ENCODE measurements around the gene NDUFS6. TPM values are rescaled to one million over a fixed set of nuclear protein-coding genes. Genes with fewer than 3 reads are reported as not detected.

The NDUFS6 gene
- total and polyA plus RNA-seq, 2 of the 8 experiments (the other 6 are each of a cell fraction or from before 2014, with no cell fraction given): 72.7 to 191 TPM

- DNase-seq (ENCODE audit: low read depth in 1 of 2, low spot score in 2 of 2): no peak
- H3K4me3 ChIP-seq (ENCODE audit: extremely low read depth in 1 of 4, insufficient read depth in 2 of 4, low read depth in 3 of 4, low read length in 4 of 4): no peak overlapping the region
- H2BK15ac ChIP-seq (ENCODE audit: low read length): no peak overlapping the region
Measured at GRCh38 chr5:1765880-1766235, 35.3 kb upstream of the NDUFS6 start.

More at GRCh38 chr5:1765880-1766235, 35.3 kb upstream of the NDUFS6 start:
- Histone ChIP-seq H2BK20ac (ENCODE audit: low read length) (no peak overlapping the region), H4K8ac (ENCODE audit: extremely low read depth, insufficient read depth, low read length) (no peak overlapping the region), H3K27ac (ENCODE audit: low read depth, low read length) (no peak overlapping the region), H2BK120ac (replicated peaks; ENCODE audit: low read depth, low read length) (no peak overlapping the region), H3K9ac (replicated peaks in 1 of 4; ENCODE audit: extremely low read depth in 1 of 4, low read depth in 3 of 4, low read length in 3 of 4) (no peak overlapping the region), H3K79me2 (ENCODE audit: control insufficient read depth in 1 of 2, insufficient read depth in 2 of 2, low read length in 2 of 2) (no peaks in the 10 kb centered on the region), H3K4ac (replicated peaks; ENCODE audit: insufficient read length, low read depth, low read length) (no peak overlapping the region), H3K14ac (ENCODE audit: insufficient read length) (no peak overlapping the region), H3K79me1 (ENCODE audit: low read depth, low read length) (no peaks in the 10 kb centered on the region), H3K36me3 (ENCODE audit: control insufficient read depth in 2 of 4, insufficient read depth in 4 of 4, low read length in 3 of 4) (no peaks in the 10 kb centered on the region), H3K23me2 (ENCODE audit: low read depth, low read length) (no peaks in the 10 kb centered on the region), H3K23ac (ENCODE audit: insufficient read length) (no peak overlapping the region), H4K5ac (ENCODE audit: insufficient read length, low read depth, low read length) (no peak overlapping the region), H2BK5ac (ENCODE audit: low read depth, low read length) (no peak overlapping the region), H3K27me3 (replicated peaks in 1 of 4; ENCODE audit: control insufficient read depth in 3 of 4, extremely low read depth in 1 of 4, insufficient read depth in 3 of 4, low read length in 3 of 4) (no peaks in the 10 kb centered on the region; a peak in 1 of 7 replicates), H3K4me2 (ENCODE audit: insufficient read depth in 1 of 2, low read depth in 2 of 2, low read length in 2 of 2) (no peak overlapping the region), H3K18ac (ENCODE audit: extremely low read depth, low read length) (no peak overlapping the region), H2AFZ (ENCODE audit: low read length) (no peak overlapping the region), H3K56ac (replicated peaks; ENCODE audit: insufficient read length, low read depth, low read length) (no peak overlapping the region), H3K9me3 (ENCODE audit: insufficient read depth in 2 of 2, low read depth in 1 of 2, low read length in 1 of 2) (no peaks in the 10 kb centered on the region), H2AK5ac (ENCODE audit: low read depth, low read length) (no peak overlapping the region), H4K91ac (replicated peaks; ENCODE audit: insufficient read length, low read length) (no peak overlapping the region), H2BK12ac (ENCODE audit: low read depth, low read length) (no peak overlapping the region), H3K4me1 (replicated peaks in 1 of 4; ENCODE audit: control insufficient read depth in 3 of 4, insufficient read depth in 4 of 4, low read length in 3 of 4) (peaks cover 0 to 6% (median 0%) of the 10 kb centered on the region in 4 experiments; a peak in 5 of 7 replicates), H4K20me1 (replicated peaks in 1 of 2; ENCODE audit: control insufficient read depth in 1 of 2, insufficient read depth in 2 of 2, low read length in 2 of 2) (no peaks in the 10 kb centered on the region)
- TF ChIP-seq CBX5 (IDR thresholded peaks at IDR 0.05; ENCODE audit: low read depth, low read length) (no peak), SRF (IDR thresholded peaks at IDR 0.05; ENCODE audit: low read depth, low read length) (no peak), CHD2 (IDR thresholded peaks at IDR 0.05; ENCODE audit: low read length) (no peak), JUND (IDR thresholded peaks at IDR 0.05; ENCODE audit: low read length) (no peak)
- POLR2A ChIA-PET (ENCODE audit: partially characterized antibody): no interaction called here
- FAIRE-seq: no peak
- WGBS, 2 experiments (ENCODE audit: extremely low coverage in 1 of 2, insufficient coverage in 1 of 2, insufficient read length in 1 of 2, insufficient replicate concordance in 2 of 2, low coverage in 1 of 2, low lambda C conversion rate in 2 of 2, missing lambda C conversion rate in 1 of 2): 95% methylated on average over 3 of the region's 3 CpGs; no CpG with 5 or more reads in 1 of the 2 experiments
- CTCF ChIA-PET (ENCODE audit: partially characterized antibody): interaction anchor here (1.0 to 4.7 kb wide), 3 partner anchors 11 to 44 kb away, joined by 3 to 25 read pairs (median 18); no protein-coding TSS in a partner anchor
